ENCODE measurements around the gene CATSPERB.
"Not testable (repeated sequence)": the region's sequence is repeated elsewhere in the genome, so short reads cannot be mapped to it uniquely, and the experiment has no call there.

The CATSPERB gene, protein sequence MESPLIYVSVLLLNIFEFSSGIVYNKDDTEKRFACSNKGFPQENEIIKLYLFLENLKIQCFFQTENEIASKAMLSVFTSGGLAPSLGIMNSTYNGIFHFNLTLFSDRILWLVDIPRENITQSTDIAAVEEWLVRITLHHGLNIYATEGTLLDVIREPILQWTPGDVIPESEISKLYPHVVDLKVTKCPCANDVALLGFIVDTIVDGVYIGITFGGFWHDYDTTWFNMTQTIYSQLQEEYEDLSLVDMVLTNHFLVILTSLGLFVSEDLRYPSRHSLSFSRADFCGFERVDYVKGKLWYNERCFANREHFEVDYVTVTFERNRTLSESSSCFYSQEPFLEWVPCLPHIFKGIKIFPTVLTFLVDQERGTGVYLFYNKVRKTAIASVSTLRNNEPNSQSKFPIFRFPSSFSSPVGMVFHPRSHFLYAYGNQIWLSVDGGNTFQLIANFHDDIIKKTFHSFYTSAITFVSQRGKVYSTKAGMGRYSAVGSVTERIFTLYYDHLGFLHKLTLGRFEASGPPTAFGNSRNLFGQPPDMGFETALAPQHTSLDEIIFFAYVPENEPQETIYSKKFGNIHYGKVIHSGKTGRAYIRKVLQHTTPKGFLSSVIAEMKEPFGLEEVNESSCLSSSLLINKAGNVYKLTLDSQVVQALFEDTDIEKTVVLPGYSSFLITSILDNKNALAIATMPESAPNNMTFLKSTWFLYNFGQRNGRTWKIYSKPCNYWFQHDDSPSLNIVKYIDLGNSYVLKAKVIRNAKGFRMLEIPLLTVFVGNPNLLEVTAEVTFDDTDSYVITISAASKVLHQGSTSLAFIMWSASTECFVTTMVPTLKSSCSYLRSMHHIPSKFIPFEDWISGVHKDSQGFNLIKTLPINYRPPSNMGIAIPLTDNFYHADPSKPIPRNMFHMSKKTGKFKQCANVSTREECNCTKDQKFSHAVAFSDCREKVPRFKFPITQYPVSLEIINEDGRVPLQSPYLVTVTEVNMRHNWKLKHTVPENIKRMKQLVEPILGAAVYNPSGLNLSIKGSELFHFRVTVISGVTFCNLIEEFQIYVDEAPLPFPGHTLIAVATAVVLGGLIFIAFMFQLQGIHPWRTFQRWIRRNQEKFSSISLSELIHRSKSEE

DNA sequence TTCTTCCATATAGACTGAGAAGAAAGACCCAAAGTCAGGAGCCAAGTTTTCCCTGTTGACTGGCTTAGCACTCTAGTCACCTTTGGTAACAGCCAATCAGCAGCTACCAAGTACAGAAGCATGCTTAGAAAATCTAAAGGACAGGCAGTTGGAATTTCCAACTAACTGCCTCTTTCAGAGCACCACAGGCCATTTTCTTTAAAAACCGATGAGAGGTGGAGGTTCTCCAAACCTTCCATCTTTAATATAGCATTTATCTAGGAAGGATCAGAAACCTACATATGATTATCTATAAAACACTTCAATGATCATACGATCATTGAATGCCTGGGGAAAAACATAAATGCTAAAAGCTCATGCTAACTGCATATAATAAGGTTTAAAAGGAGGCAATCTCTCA, at the start of gene CATSPERB:
CATSPERB (minus strand) TSS at position 101 of the 400 bp plus-strand sequence. CDS start 2,607 bp downstream, outside the sequence.
- DNase-seq (ENCODE audit: low read depth in 2 of 2, low spot score in 1 of 2) = no peak

DNA sequence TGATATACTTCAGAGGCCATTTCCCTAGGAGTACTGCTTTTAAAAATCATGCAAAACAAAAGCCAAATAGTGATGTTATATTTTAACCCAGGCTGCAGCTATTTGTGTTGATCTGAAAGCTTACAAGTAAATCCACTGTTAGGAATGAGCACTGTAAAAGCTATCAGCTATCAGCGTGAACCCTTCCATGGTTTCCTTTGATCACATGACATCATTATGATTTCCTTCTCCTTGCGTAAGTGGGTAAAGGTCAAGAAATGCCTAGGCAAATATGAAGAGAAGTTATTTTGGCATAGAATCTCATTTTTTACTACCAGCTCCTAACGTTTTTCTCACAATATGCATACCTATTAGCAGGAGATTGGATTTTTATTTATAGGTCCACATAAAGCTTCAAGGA, 48.6 kb upstream of the CATSPERB start:
- DNase-seq (ENCODE audit: low read depth in 2 of 2, low spot score in 1 of 2) = no peak

DNA sequence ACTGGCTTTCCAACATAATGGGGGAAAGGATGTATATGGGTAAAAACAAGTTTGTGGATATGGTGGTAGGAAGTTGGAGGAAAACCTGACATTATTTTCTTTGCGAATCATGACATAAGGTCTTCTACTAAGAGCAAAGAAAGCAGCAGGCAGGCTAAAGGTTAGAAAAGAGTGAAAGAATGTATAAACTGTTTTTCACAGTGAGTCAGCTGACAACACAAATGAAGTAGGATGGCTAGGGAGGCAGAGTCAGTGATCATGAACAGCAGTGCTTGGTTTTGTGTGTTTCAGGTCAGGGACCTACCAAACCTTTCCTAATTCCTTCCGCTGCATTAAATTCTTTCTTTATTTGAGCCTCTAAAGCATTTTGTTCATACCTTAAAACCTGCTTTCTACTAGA, 46.3 kb upstream of the CATSPERB start:
- DNase-seq (ENCODE audit: low read depth in 2 of 2, low spot score in 1 of 2) = no peak

- no peak for DNase-seq (ENCODE audit: low read depth in 2 of 2, low spot score in 1 of 2)
Observed at GRCh38 chr14:91774140-91775096, 42.5 kb upstream of the CATSPERB start.

DNA sequence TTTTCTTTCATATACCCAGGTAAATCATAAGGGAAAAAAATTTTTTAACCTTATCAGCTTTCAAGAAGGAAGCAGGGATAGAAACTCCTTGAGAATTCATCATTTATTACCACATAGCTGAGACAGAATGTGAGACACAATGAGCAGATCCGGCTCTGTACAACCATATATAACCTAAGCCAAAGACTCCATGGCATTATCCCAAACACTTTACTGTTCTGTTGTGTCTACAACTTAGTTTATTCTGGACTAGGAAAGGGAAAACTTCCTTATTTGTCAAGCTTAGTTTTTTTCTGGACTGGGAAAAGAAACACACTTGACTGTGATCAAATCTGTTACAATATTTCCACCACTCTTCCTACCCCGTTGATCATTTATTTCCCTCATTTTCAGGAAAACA, 38.3 kb upstream of the CATSPERB start:
- no peak for DNase-seq (ENCODE audit: low read depth in 2 of 2, low spot score in 1 of 2)

DNA sequence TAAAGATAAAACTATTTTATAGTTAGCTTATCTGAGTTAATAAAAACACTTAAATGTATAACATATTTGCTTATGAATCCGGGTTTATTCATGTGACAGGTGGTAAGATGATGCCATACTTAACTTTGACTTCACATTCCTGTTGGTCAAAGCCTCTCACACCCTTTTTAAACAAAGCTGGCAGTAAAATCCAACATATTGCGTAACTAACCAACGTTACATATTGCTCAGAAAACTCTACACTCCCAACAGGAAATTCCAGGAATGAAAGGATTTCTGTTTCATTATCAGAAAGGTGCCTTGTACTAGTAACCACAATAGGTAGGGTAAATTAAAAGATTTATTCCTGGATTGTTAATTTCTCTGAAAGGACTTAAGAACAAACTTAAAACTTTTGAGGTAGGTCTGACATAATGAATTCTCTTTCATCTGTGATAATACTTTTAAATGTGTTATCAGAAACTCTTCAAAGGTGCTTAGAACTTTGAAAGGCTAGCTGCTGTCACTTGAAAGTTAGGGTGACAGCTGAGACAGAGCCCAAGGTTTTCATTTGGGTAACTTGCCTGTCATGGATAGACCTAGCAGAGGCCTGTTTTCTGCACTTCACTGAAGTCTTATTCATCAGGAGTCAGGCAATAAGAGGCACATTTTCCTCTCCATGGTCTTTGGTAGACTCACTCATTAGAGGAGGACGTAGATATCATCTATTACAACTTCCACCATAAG, 23.8 kb upstream of the CATSPERB start:
- DNase-seq (ENCODE audit: low read depth in 2 of 2, low spot score in 1 of 2) = no peak

DNA sequence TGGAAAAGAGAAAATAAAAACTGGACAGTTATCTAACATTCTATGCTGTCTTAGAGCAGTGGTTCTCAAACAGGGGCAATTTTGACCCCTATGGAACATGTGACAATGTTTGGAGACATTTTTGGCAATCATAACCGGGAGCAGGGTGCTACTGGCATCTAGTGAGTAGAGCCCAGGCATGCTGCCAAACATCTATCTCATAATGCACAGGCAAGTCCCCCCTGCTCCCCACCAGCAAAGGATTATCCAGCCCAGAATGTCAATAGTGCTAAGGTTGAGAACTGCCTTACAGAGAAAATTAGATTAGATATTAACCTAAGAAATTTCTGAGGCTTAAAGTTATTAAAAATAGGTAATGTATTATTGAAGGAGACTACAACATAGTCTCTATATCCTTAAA, 22.9 kb upstream of the CATSPERB start:
- DNase-seq (ENCODE audit: low read depth in 2 of 2, low spot score in 1 of 2) = no peak

DNA sequence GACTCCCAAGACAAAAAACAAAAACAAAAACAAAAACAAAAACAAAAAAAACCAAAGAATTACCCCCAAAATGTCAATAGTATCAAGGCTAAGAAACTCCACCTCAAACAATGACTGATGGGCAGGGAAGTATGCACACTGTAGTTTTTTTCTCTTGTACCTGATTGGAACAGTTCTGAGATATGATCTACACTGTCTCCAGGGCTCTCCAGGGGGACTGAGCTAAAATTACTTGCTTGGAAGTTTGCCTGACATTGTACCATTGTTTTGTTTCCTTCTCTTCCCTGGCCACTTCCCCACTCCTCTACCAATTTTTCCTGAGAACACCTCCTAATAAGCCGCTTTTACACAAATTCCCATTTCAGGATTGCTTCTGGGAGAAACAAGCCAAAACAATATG, 22.3 kb upstream of the CATSPERB start:
- no peak for DNase-seq (ENCODE audit: low read depth in 2 of 2, low spot score in 1 of 2)

DNA sequence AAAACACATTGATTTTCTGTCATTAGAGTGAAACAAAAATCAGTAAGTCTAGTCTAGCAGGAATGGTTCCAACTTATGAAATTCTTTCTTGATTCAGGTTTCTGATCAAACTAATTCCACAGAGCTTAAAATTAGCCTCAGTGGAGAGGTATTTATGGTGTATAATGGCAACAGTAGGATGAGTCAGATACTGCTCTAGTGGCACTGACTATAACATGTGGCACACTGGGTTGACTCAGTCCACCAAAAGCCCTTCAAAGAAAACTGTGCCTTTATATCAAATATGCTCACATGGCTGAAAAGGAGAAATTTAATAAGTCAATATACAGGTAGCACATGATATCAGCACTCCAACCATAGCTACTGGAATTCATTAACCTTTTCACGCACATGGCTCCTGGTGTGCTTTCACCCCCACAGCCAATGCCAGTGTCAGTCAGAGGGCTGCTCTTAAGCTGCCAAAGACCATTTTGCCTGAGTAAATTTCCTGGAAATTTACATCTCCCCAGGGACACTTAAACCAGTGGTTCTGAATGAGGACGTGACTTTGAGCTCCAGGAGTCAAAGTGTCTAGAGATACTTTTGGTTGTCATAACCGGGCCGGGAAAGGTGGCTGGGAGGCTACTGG, 21.7 kb upstream of the CATSPERB start:
- DNase-seq (ENCODE audit: low read depth in 2 of 2, low spot score in 1 of 2) = no peak

DNA sequence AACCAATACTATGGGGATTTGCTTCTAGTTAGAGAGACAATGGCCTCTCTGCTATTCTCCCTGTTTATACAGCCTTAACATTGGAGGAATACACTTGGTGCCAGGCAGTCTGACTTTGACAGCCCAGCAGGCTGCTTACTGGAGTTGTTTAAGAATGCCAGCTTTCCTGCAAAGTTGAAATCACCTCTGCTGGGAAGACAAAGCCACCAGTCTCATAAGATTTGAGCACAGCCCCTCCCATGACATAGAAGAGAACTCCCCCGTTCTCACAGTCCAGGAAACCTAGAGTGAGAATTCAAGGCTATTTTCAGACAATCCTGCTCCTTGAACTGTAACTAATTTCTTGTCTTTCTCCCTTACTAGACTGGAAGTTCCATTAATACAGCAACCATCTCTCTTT, 21.1 kb upstream of the CATSPERB start:
- DNase-seq (ENCODE audit: low read depth in 2 of 2, low spot score in 1 of 2) = no peak

DNA sequence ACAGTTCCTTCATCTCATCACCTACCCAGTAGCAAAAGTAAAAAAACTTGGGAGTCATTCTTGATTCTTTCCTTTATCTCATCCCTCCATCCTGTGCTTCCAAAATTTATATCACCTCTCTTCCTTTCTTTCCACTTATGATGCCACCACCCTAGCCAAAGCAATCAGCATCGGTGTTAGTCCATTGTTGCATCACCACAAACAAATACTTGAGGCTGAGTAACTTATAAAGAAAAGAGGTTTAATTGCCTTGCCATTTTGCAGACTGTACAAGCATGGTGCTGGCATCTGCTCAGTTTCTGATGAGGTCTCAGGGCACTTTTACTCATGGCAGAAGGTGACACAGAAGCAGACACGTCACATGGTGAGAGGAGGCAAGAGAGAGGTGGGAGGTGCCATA, 19.8 kb upstream of the CATSPERB start:
- DNase-seq (ENCODE audit: low read depth in 2 of 2, low spot score in 1 of 2) = no peak

GRCh38 chr14:91750634-91751198, 18.8 kb upstream of the CATSPERB start:
- DNase-seq (ENCODE audit: low read depth in 2 of 2, low spot score in 1 of 2) = no peak

DNA sequence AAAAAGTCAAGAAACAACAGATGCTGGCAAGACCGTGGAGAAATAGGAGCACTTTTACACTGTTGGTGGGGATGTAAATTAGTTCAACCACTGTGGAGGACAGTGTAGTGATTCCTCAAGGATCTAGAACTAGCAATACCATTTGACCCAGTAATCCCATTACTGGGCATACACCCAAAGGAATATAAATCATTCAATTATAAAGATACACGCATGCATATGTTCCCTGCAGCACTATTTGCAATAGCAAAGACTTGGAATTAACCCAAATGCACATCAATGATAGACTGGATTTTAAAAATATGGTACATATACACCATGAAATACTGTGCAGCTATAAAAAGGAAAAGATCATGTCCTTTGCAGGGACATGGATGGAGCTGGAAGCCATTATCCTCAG, 18.0 kb upstream of the CATSPERB start:
- no peak for DNase-seq (ENCODE audit: low read depth in 2 of 2, low spot score in 1 of 2)

DNA sequence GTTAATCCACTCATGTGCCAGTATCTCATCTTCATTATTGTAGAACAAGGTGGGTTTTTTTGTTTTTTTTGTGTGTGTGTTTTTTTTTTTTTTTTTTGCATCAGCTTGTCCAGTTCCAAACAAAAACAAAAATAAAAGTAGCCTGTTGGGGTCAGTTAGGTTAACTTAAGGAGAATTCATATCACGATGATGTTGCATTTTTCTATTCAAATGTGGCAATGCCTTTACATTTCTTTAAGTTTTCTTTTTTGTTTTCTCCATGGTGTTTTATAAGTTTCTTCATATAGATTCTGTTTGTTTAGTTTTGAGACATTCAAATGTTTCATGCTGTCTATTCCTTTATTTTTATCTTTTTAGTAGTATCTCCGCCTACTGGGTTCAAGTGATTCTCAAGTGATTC, 16.2 kb upstream of the CATSPERB start:
- no peak for DNase-seq (ENCODE audit: low read depth in 2 of 2, low spot score in 1 of 2)

DNA sequence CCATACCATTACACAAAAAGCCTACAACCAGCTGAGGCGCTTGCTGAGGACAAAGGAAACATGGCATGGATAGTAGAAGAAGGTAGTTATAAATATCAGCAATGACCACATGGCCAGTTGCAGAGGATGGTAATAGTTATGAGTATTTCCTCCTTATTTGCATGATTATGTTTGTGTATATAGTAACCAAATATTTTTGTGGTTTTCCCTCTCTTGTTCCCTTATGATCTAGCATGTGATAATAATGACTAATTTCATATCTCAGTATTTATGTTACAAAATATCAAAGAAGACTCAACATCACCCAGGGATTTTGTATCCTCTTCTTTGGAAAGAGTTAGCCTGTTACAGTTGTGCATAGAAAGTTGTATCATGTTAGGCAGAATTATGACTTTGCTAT, 13.5 kb upstream of the CATSPERB start:
- no peak for DNase-seq (ENCODE audit: low read depth in 2 of 2, low spot score in 1 of 2)

GRCh38 chr14:91744068-91744480, 12.2 kb upstream of the CATSPERB start:
- no peak for DNase-seq (ENCODE audit: low read depth in 2 of 2, low spot score in 1 of 2)

- no peak for DNase-seq (ENCODE audit: low read depth in 2 of 2, low spot score in 1 of 2)
Observed at GRCh38 chr14:91743305-91743653, 11.4 kb upstream of the CATSPERB start.

DNA sequence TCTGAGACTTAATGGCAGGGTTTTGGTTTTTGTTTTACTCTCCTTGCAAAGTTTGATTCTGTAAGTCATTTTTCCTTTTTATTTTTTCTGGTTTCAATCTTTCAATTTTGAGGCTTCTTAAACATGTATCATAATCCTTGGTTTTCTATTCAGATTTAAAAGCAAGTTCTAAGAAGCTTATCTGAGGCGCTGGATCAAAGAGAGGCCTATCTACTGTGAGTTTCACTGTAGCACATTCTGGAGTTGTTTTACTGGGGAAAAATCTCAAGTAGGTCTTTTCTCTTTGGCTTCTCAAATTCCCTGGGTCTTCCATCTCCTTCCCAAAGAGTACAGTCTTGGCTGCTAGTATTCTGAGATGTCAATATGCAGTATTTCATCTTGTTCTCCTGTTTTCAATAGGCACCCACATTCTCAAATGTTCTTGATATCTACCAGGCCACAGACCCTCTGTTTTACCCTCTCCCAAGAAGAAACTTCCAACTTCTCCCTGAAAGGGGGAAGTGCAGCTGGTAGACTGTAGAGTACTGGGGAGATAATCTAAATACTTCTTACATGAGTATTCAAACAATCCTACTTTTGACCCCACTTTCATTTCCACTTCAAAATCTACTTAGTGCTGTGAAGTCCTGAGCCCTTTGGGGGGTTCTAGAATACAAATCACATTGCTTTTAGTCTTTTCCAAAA, 10.9 kb upstream of the CATSPERB start:
- no peak for DNase-seq (ENCODE audit: low read depth in 2 of 2, low spot score in 1 of 2)

DNA sequence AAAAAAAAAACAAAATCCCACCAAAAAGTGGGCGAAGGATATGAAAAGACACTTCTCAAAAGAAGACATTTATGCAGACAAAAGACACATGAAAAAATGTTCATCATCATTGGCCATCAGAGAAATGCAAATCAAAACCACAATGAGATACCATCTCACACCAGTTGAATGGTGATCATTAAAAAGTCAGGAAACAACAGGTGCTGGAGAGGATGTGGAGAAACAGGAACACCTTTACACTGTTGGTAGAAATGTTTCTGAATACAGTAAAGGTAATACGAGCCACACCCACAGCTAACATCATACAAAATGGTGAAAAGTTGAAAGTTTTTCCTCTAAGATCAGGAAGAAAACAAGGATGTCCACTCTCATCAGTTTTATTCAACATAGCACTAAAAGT, 8.0 kb upstream of the CATSPERB start:
- not testable (repeated sequence) for DNase-seq (ENCODE audit: low read depth in 2 of 2, low spot score in 1 of 2)

Measured in stimulated activated CD8-positive, alpha-beta memory T cell treated with anti-CD3 and anti-CD28 coated beads, Interleukin-4, amount 100 ng/mL, for 4 hours (primary cell).